Measurements from ENCODE around the gene GMPPB. TPM values are rescaled to one million over a fixed set of nuclear protein-coding genes. Genes with fewer than 3 reads are reported as not detected.

Gene GMPPB
- total and polyA plus RNA-seq, 9 of the 15 experiments (the other 6 are each of a cell fraction or from before 2014, with no cell fraction given), result 0.53 to 17.4 (median 8.1) TPM

GRCh38 chr3:49757197-49757596 is 33.4 kb upstream of the GMPPB start:
- intact Hi-C loops (cut with micrococcal nuclease), result no loop called here
- no TSS peak for BruUV-seq (replicated peaks)
- CTCF ChIA-PET (ENCODE audit: low intra/inter-chr PET ratio), result no interaction called here

More at GRCh38 chr3:49757197-49757596, 33.4 kb upstream of the GMPPB start:
- Histone ChIP-seq H3K4me3 (no peak overlapping the region), H3K9ac (ENCODE audit: insufficient read depth in 1 of 2, low read depth in 2 of 2, low read length in 2 of 2) (no peak overlapping the region), H3K9me3 (replicated peaks; ENCODE audit: control insufficient read depth, insufficient read depth, low read depth, low read length) (no peaks in the 10 kb centered on the region), H4K20me1 (replicated peaks; ENCODE audit: control insufficient read depth, insufficient read depth, low read length) (peaks cover 13% of the 10 kb centered on the region; the same call in 1 of the 2 replicates), H3K36me3 (ENCODE audit: control insufficient read depth, insufficient read depth, low read length) (0 out of 3 replicates have a peak, but pooled peaks cover 7% of the 10 kb centered on the region), H2AFZ (ENCODE audit: low read depth, low read length) (no peak overlapping the region), H3K4me2 (ENCODE audit: insufficient read depth, low read length) (no peak overlapping the region; the same call in 1 of the 2 replicates), H3K9me1 (ENCODE audit: control insufficient read depth, insufficient read depth, low read length) (no peaks in the 10 kb centered on the region), H3K79me2 (ENCODE audit: control insufficient read depth, insufficient read depth, low read length) (peaks cover 72% of the 10 kb centered on the region), H3K27me3 (ENCODE audit: control insufficient read depth in 2 of 2, insufficient read depth in 2 of 2, low read length in 2 of 2) (no peaks in the 10 kb centered on the region), H3K4me1 (replicated peaks in 1 of 2; ENCODE audit: control insufficient read depth in 2 of 2, insufficient read depth in 2 of 2, low read length in 2 of 2) (no peaks in the 10 kb centered on the region; a peak in 2 of 5 replicates), H3K27ac (ENCODE audit: extremely low read depth, low read depth, low read length) (no peak overlapping the region)
- TF ChIP-seq HMGXB4 (CRISPR knock-in tag; IDR thresholded peaks at IDR 0.05) (no peak), CBFA2T3 (IDR thresholded peaks at IDR 0.05) (peak; percentile 61), NKRF (IDR thresholded peaks at IDR 0.05; ENCODE audit: borderline replicate concordance) (no peak), CXXC5 (CRISPR knock-in tag; IDR thresholded peaks at IDR 0.05) (no peak), MAX (CRISPR knock-in tag; IDR thresholded peaks at IDR 0.05) (no peak), TCF3 (CRISPR knock-in tag; IDR thresholded peaks at IDR 0.05) (peak; percentile 16; the same call in 1 of the 2 replicates), KLF13 (tag; IDR thresholded peaks at IDR 0.05; ENCODE audit: borderline replicate concordance, low read depth) (no peak), CBFA2T2 (conservative IDR thresholded peaks at IDR 0.05) (peak; percentile 36; the same call in 1 of the 2 replicates)
- in situ Hi-C loops (cut with MboI), result no loop called here
- peak; percentile 66 for ATAC-seq
- FAIRE-seq, result no peak
- peak in 1 of 4 experiments; percentile 22 for DNase-seq (ENCODE audit: extremely low read depth in 1 of 4, low spot score in 3 of 4)
- POLR2A ChIA-PET, result interaction anchor here (1.2 to 2.7 kb wide), 5 partner anchors 9 to 29 kb away, joined by 3 to 12 read pairs (median 4); no protein-coding TSS in a partner anchor
- whole genome bisulfite sequencing (ENCODE audit: insufficient coverage, low coverage, missing lambda C conversion rate), result 0% methylated on average over 1 of the region's 2 CpGs

All from K562 (cell line).